KMS-11 (cell line): ENCODE data around the gene GDF11.

ENCODE experiments used
- H2AFZ ChIP-seq: fragments of 200-600 bp; sonication (generic); 2 replicates; pipeline ENCODE4 v1.6.1; 2016; ENCODE audit warnings: antibody characterized with exemption, mixed run types, low read depth
- H3K27ac ChIP-seq: fragments of 200-600 bp; sonication (generic); 2 replicates; pipeline ENCODE4 v1.6.1; 2016; ENCODE audit warnings: mild to moderate bottlenecking, mixed run types
- H3K27me3 ChIP-seq: fragments of 200-600 bp; sonication (generic); 2 replicates; pipeline ENCODE4 v1.6.1; 2017; ENCODE audit warnings: mild to moderate bottlenecking, low read depth, mixed run types, moderate library complexity; ENCODE audit not compliant: insufficient read depth
- H3K36me3 ChIP-seq: fragments of 200-600 bp; sonication (generic); 2 replicates; pipeline ENCODE4 v1.6.1; 2017; ENCODE audit warnings: mild to moderate bottlenecking, mixed run types; ENCODE audit not compliant: insufficient read depth
- H3K4me1 ChIP-seq: fragments of 200-600 bp; sonication (generic); 2 replicates; pipeline ENCODE4 v1.6.1; 2016; ENCODE audit warnings: mild to moderate bottlenecking, low read depth, mixed run types; ENCODE audit not compliant: poor library complexity, severe bottlenecking
- H3K4me2 ChIP-seq: fragments of 200-600 bp; sonication (generic); 2 replicates; pipeline ENCODE4 v1.7.0; 2016; ENCODE audit warnings: mild to moderate bottlenecking, mixed run types
- H3K4me3 ChIP-seq: fragments of 200-600 bp; sonication (generic); IDR thresholded peaks from 2 replicates; pipeline ENCODE4 v1.6.1; 2017; ENCODE audit warnings: low read depth, low read length, mixed read lengths; ENCODE audit not compliant: insufficient read depth
- H3K79me2 ChIP-seq: fragments of 200-600 bp; sonication (generic); 2 replicates; pipeline ENCODE4 v1.6.1; 2016; ENCODE audit warnings: low read depth, mixed run types; ENCODE audit not compliant: insufficient read depth
- H3K9ac ChIP-seq: fragments of 200-600 bp; sonication (generic); 2 replicates; pipeline ENCODE4 v1.6.1; 2016; ENCODE audit warnings: mild to moderate bottlenecking, mixed run types
- H4K20me1 ChIP-seq: fragments of 200-600 bp; sonication (generic); 2 replicates; pipeline ENCODE4 v1.6.1; 2016; ENCODE audit warnings: mild to moderate bottlenecking, mixed run types; ENCODE audit not compliant: insufficient read depth
- TF ChIP-seq, protein P1 (sequence below): fragments of 200-600 bp; sonication (generic); conservative IDR thresholded peaks from 2 replicates; pipeline ENCODE4 v1.6.1; 2017; ENCODE audit warnings: low read depth, mild to moderate bottlenecking, antibody characterized with exemption, low read length, moderate library complexity, mixed read lengths

Gene GDF11

GRCh38 chr12:55742719-55743405 is at the start of gene GDF11:
Gene GDF11 (plus strand): TSS chr12:55743122. CDS start chr12:55743317, 195 bp downstream.
- Histone ChIP-seq H2AFZ (peak within 1 kb of the TSS; percentile 93), H3K27ac (peak within 1 kb of the TSS; percentile 37; the same call in 1 of the 2 replicates), H4K20me1 (no peaks in the 10 kb centered on the region), H3K4me2 (peak within 1 kb of the TSS; percentile 98), H3K4me1 (peaks cover 35% of the 10 kb centered on the region), H3K36me3 (no peaks in the 10 kb centered on the region), H3K79me2 (no peaks in the 10 kb centered on the region), H3K9ac (peak within 1 kb of the TSS; percentile 57; the same call in 1 of the 2 replicates), H3K4me3 (peak within 1 kb of the TSS; percentile 56), H3K27me3 (peaks cover 5% of the 10 kb centered on the region; the same call in 1 of the 2 replicates)
- TF ChIP-seq, protein P1, sequence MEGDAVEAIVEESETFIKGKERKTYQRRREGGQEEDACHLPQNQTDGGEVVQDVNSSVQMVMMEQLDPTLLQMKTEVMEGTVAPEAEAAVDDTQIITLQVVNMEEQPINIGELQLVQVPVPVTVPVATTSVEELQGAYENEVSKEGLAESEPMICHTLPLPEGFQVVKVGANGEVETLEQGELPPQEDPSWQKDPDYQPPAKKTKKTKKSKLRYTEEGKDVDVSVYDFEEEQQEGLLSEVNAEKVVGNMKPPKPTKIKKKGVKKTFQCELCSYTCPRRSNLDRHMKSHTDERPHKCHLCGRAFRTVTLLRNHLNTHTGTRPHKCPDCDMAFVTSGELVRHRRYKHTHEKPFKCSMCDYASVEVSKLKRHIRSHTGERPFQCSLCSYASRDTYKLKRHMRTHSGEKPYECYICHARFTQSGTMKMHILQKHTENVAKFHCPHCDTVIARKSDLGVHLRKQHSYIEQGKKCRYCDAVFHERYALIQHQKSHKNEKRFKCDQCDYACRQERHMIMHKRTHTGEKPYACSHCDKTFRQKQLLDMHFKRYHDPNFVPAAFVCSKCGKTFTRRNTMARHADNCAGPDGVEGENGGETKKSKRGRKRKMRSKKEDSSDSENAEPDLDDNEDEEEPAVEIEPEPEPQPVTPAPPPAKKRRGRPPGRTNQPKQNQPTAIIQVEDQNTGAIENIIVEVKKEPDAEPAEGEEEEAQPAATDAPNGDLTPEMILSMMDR, result no peak

DNA sequence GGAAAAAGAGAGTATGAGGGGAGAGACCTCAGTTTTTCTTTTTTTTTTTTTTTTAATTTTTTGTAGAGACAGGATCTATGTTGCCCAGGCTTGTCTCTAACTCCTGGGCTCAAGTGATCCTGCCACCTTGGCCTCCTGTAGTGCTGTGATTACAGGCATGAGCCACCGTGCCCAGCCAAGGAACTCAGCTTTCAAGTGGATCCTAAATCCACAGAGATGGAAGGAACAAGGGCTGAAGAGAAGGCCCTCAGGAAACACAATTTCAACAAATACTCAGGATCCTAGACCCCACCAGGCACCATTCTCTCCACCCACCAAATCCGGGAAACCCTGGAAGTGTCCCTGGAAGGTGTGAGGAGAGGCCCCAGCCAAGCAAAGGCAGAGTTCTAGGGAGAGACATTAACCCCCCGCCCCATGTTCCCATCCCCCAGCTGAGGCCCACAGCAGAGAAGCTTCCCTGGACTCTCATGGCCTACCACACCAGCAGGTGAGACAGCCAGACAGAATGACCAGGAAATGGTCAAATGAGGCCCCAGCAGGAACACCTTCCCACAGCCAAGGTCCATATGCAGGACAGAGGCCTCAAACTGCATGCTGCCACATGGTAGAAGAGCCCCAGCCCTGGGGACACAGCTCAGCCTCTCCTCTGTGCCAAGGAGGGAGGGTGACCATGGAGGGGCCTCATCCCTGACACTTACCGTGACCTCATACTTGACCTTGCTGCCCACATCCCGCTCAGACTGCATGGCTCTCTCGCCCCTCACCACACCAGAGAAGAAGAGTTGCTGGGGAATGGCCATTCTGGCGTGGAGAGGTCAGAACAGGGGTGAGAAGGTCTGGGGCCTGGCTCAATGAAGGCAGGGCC is 49.4 kb upstream of the GDF11 start:
- Histone ChIP-seq H3K79me2 (no peaks in the 10 kb centered on the region), H2AFZ (no peak overlapping the region), H3K27ac (no peak overlapping the region), H3K4me1 (no peaks in the 10 kb centered on the region), H4K20me1 (no peaks in the 10 kb centered on the region), H3K4me3 (no peak overlapping the region), H3K27me3 (peaks cover 6% of the 10 kb centered on the region; the same call in 1 of the 2 replicates), H3K36me3 (no peaks in the 10 kb centered on the region), H3K4me2 (no peak overlapping the region), H3K9ac (no peak overlapping the region)
- TF ChIP-seq, protein P1, result no peak

DNA sequence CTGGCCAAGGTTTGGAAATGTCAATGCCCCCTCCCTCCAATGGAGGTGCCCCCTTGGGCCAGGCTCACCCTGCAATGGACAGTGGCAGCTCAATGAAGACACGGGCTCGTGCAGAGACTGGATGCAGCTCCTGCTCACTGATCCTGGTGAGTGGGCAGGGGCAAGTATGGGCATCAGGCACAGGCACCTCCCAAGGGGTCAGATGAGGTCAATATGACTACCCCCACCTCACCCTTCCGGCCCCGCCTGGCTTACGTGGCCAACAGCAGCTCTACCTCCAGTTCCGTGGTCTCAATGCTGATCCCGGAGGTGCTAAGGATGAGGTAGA is 48.8 kb upstream of the GDF11 start:
- Histone ChIP-seq H3K9ac (no peak overlapping the region), H2AFZ (no peak overlapping the region), H3K4me3 (no peak overlapping the region), H3K27ac (no peak overlapping the region), H3K36me3 (no peaks in the 10 kb centered on the region), H3K79me2 (no peaks in the 10 kb centered on the region), H3K27me3 (peaks cover 6% of the 10 kb centered on the region; the same call in 1 of the 2 replicates), H3K4me1 (no peaks in the 10 kb centered on the region), H3K4me2 (no peak overlapping the region), H4K20me1 (no peaks in the 10 kb centered on the region)
- TF ChIP-seq, protein P1, result no peak

DNA sequence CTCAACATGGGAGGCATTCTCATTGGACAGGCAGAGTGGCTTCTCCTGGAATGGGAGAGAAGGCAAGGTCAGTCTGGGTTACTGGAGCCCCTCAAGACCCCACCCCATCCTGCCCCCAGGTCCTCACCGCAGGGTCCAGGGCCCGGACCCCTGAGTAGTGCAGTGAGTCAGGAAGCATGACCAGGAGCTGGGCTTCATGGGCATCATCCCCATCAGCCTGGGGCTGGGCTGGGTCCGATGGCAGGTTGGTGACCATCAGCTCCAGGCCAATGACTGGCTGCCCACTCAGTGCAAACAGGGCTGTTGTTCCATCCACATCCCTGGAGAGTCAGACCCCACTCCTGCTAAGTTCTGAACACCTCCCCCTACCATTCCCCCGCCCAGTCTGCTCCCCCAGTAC is 48.3 kb upstream of the GDF11 start:
- Histone ChIP-seq H3K9ac (no peak overlapping the region), H3K4me3 (no peak overlapping the region), H3K36me3 (no peaks in the 10 kb centered on the region), H4K20me1 (no peaks in the 10 kb centered on the region), H3K4me1 (no peaks in the 10 kb centered on the region), H3K79me2 (no peaks in the 10 kb centered on the region), H2AFZ (no peak overlapping the region), H3K4me2 (no peak overlapping the region), H3K27ac (no peak overlapping the region), H3K27me3 (peaks cover 6% of the 10 kb centered on the region; the same call in 1 of the 2 replicates)
- TF ChIP-seq, protein P1, result no peak
